Stomach (tissue), 4 donors: ENCODE data around the gene TSHZ1.

Experiments
- EP300 ChIP-seq: sonication (generic); formaldehyde crosslinking; IDR thresholded peaks from one replicate; pipeline ENCODE4 v1.6.1; 2017; ENCODE audit warnings: antibody characterized with exemption
- POLR2A ChIP-seq, 4 donors: fragments of 450-650 bp; IDR thresholded peaks; one replicate each; pipeline ENCODE4 v1.6.1; 2016; ENCODE audit warnings: antibody characterized with exemption in 4 of 4, control low read depth in 2 of 4, mild to moderate bottlenecking in 1 of 4, moderate library complexity in 1 of 4
- TF ChIP-seq, protein P1 (sequence below), 7 experiments: fragments of 450-650 bp in 4 of 7; fragments of 200-600 bp in 3 of 7; sonication (generic) in 3 of 7; IDR thresholded peaks; one replicate each; pipeline ENCODE4 v1.5.1; 2016 to 2019; ENCODE audit warnings: antibody characterized with exemption in 7 of 7, control low read depth in 2 of 7, mild to moderate bottlenecking in 1 of 7

- TF ChIP-seq EP300, result no peak
- TF ChIP-seq POLR2A (IDR thresholded peaks at IDR 0.05), result no peak
- TF ChIP-seq, protein P1, sequence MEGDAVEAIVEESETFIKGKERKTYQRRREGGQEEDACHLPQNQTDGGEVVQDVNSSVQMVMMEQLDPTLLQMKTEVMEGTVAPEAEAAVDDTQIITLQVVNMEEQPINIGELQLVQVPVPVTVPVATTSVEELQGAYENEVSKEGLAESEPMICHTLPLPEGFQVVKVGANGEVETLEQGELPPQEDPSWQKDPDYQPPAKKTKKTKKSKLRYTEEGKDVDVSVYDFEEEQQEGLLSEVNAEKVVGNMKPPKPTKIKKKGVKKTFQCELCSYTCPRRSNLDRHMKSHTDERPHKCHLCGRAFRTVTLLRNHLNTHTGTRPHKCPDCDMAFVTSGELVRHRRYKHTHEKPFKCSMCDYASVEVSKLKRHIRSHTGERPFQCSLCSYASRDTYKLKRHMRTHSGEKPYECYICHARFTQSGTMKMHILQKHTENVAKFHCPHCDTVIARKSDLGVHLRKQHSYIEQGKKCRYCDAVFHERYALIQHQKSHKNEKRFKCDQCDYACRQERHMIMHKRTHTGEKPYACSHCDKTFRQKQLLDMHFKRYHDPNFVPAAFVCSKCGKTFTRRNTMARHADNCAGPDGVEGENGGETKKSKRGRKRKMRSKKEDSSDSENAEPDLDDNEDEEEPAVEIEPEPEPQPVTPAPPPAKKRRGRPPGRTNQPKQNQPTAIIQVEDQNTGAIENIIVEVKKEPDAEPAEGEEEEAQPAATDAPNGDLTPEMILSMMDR (IDR thresholded peaks at IDR 0.05), result no peak
Measured at GRCh38 chr18:75309564-75309963, 99.0 kb downstream of the TSHZ1 start.
